A673 (cell line): Measurements from ENCODE around the gene ZNF8. TPM values are rescaled to one million over a fixed set of nuclear protein-coding genes. Genes with fewer than 3 reads are reported as not detected.
"Not testable (repeated sequence)": the region's sequence is repeated elsewhere in the genome, so short reads cannot be mapped to it uniquely, and the experiment has no call there.

Experiments
- BruUV-seq: library from RNA; stranded (reverse); fragments of 400-500 nt; replicated peaks from 2 replicates; lab custom pipeline; 2021; lab: Mats Ljungman, UMichigan
- CTCF ChIA-PET: fragments of 300-600 bp; sonication (Branson Sonifier 250); formaldehyde crosslinking; loops from one replicate; lab custom pipeline; 2022; ENCODE audit warnings: antibody characterized with exemption; lab: Charles Lee
- POLR2A ChIA-PET: fragments of 300-600 bp; sonication (Branson Sonifier 250); formaldehyde crosslinking; loops from one replicate; lab custom pipeline; 2022; ENCODE audit warnings: antibody characterized with exemption; ENCODE audit not compliant: low non-redundant PET; lab: Charles Lee
- DNase-seq: peaks from one replicate; pipeline ENCODE4 v3.0.0-alpha.2; 2015; ENCODE audit warnings: low spot score
- H3K27ac ChIP-seq: fragments of 200-600 bp; sonication (generic); 2 replicates; pipeline ENCODE4 v1.5.1; 2016; ENCODE audit warnings: mixed run types, low read depth, mild to moderate bottlenecking, mixed read lengths, antibody characterized with exemption, low read length; ENCODE audit not compliant: poor library complexity, severe bottlenecking
- H3K27me3 ChIP-seq: fragments of 200-600 bp; sonication (generic); replicated peaks from 2 replicates; pipeline ENCODE4 v1.6.1; 2017; ENCODE audit warnings: mixed run types, low read depth, mild to moderate bottlenecking, mixed read lengths, antibody characterized with exemption, low read length; ENCODE audit not compliant: insufficient read depth, poor library complexity
- H3K36me3 ChIP-seq: fragments of 200-600 bp; sonication (generic); 2 replicates; pipeline ENCODE4 v1.6.1; 2016; ENCODE audit warnings: mixed run types, mild to moderate bottlenecking, mixed read lengths, antibody characterized with exemption, low read length; ENCODE audit not compliant: insufficient read depth, poor library complexity, severe bottlenecking
- H3K4me1 ChIP-seq: fragments of 200-600 bp; sonication (generic); 2 replicates; pipeline ENCODE4 v1.6.1; 2017; ENCODE audit warnings: mixed run types, mild to moderate bottlenecking, mixed read lengths, antibody characterized with exemption, low read length; ENCODE audit not compliant: insufficient read depth, poor library complexity, severe bottlenecking
- H3K4me3 ChIP-seq: fragments of 200-600 bp; sonication (generic); 2 replicates; pipeline ENCODE4 v1.5.1; 2016; ENCODE audit warnings: low read depth, mixed run types, mild to moderate bottlenecking, mixed read lengths, low read length; ENCODE audit not compliant: poor library complexity, severe bottlenecking
- H3K9me3 ChIP-seq: fragments of 200-600 bp; sonication (generic); 2 replicates; pipeline ENCODE4 v1.6.1; 2016; ENCODE audit warnings: mixed run types, low read depth, mild to moderate bottlenecking, mixed read lengths, antibody characterized with exemption, low read length; ENCODE audit not compliant: poor library complexity, severe bottlenecking
- CTCF ChIP-seq: fragments of 300-800, 200-600 bp; sonication (generic); conservative IDR thresholded peaks from 2 replicates; pipeline ENCODE4 v1.5.1; 2017; ENCODE audit warnings: low read depth, mild to moderate bottlenecking, antibody characterized with exemption, low read length, moderate library complexity, mixed read lengths
- EZH2 ChIP-seq: fragments of 200-600 bp; sonication (generic); IDR thresholded peaks from 2 replicates; pipeline ENCODE4 v1.6.1; 2017; ENCODE audit warnings: borderline replicate concordance, low read depth, mild to moderate bottlenecking, mixed read lengths, antibody characterized with exemption, low read length; ENCODE audit not compliant: poor library complexity, severe bottlenecking
- intact Hi-C: fragments of 100-400 bp; cut with micrococcal nuclease; formaldehyde crosslinking; loops from one replicate; pipeline ENCODE4 v1.10.0; 2022; ENCODE audit not compliant: unreplicated experiment
- total RNA-seq: library from RNA; stranded (reverse); gene quantifications from 2 replicates; pipeline ENCODE4 v1.2.3, GENCODE V29; 2021

ZNF8 gene
- total RNA-seq, 1 experiment from 2014 or later: 11.9 TPM

- POLR2A ChIA-PET: no interaction called here
- Histone ChIP-seq H3K4me1 (no peaks in the 10 kb centered on the region), H3K36me3 (peaks cover 76% of the 10 kb centered on the region), H3K4me3 (no peak overlapping the region), H3K27ac (no peak overlapping the region), H3K27me3 (no peaks in the 10 kb centered on the region), H3K9me3 (peaks cover 28% of the 10 kb centered on the region)
- DNase-seq: no peak
- CTCF ChIA-PET: no interaction called here
- BruUV-seq: no TSS peak
- TF ChIP-seq EZH2 (no peak), CTCF (no peak)
- intact Hi-C loops: no loop called here
Measured at GRCh38 chr19:58243351-58243750, 35.4 kb upstream of the ZNF8 start.

- BruUV-seq: no TSS peak
- ChIA-PET POLR2A (no interaction called here), CTCF (interaction anchor here (0.5 kb wide), 1 partner anchor 326 kb away, joined by 4 read pairs; no protein-coding TSS in a partner anchor)
- Histone ChIP-seq H3K4me3 (no peak overlapping the region), H3K27me3 (no peaks in the 10 kb centered on the region), H3K9me3 (peaks cover 83% of the 10 kb centered on the region), H3K36me3 (peaks cover 97% of the 10 kb centered on the region), H3K4me1 (no peaks in the 10 kb centered on the region), H3K27ac (no peak overlapping the region)
- no peak for DNase-seq
- intact Hi-C loops: no loop called here
- TF ChIP-seq EZH2: no peak
- TF ChIP-seq CTCF: no peak
Measured at GRCh38 chr19:58248886-58249285, 29.9 kb upstream of the ZNF8 start.

DNA sequence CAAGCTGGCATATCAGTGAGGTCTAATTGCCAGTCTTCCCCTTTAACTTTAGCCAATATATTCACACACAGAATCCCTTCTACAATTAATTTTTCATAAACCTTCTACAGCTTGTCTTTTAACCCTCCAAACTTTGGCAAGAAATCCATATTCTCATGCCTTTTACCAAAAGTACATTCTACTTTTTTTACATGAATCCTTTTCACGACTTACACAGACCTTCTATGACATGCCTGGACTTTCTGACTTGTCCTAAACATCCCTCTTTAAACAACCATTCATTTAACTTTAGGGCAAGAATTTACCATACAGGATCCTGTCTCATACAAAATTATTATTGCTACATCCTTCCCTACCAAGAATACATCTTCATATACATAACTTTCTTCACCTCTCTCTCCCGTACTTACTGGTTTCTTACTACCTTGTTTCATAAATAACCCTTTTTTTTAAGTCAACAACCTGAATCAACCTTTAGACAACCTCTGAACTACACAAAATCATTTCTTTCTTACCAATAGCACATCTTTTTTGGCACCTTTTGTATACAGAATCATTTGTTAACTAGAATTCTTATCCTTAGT, 26.6 kb upstream of the ZNF8 start:
- BruUV-seq: no TSS peak
- DNase-seq: no peak
- H3K4me3 ChIP-seq: no peak overlapping the region
- peaks cover 88% of the 10 kb centered on the region for H3K9me3 ChIP-seq
- no peaks in the 10 kb centered on the region for H3K4me1 ChIP-seq
- ChIA-PET POLR2A (no interaction called here), CTCF (no interaction called here)
- no peak overlapping the region for H3K27ac ChIP-seq
- H3K36me3 ChIP-seq: peaks cover 94% of the 10 kb centered on the region
- H3K27me3 ChIP-seq: no peaks in the 10 kb centered on the region
- intact Hi-C loops: no loop called here
- TF ChIP-seq EZH2: no peak
- TF ChIP-seq CTCF: no peak

- H3K4me1 ChIP-seq, intact Hi-C loops, BruUV-seq, POLR2A ChIA-PET, H3K4me3 ChIP-seq, DNase-seq, H3K27me3 ChIP-seq, H3K27ac ChIP-seq, CTCF ChIA-PET: not testable (repeated sequence)
- peaks cover 91% of the 10 kb centered on the region for H3K9me3 ChIP-seq
- H3K36me3 ChIP-seq: peaks cover 96% of the 10 kb centered on the region
Measured at GRCh38 chr19:58258259-58258658, 20.5 kb upstream of the ZNF8 start.
